B cell (primary cell): ENCODE results near the gene TPRG1L. TPM values are rescaled to one million over a fixed set of nuclear protein-coding genes. Genes with fewer than 3 reads are reported as not detected.
"Not testable (repeated sequence)": the region's sequence is repeated elsewhere in the genome, so short reads cannot be mapped to it uniquely, and the experiment has no call there.

Source experiments
- ATAC-seq: fragments of 200-7000 bp; cut with Tn5 transposase; one replicate; pipeline ENCODE4 v1.10.0; 2021; ENCODE audit warnings: low read depth, mild to moderate bottlenecking, moderate number of reproducible peaks, moderate library complexity
- CTCF ChIA-PET: fragments of 350-600 bp; sonication (Branson Sonifier 250); formaldehyde crosslinking; loops from one replicate; lab custom pipeline; 2021; ENCODE audit warnings: antibody characterized with exemption, inconsistent platforms; lab: Charles Lee
- POLR2A ChIA-PET: fragments of 350-600 bp; sonication (Branson Sonifier 250); formaldehyde crosslinking; loops from one replicate; lab custom pipeline; 2021; ENCODE audit warnings: antibody characterized with exemption; lab: Charles Lee
- DNase-seq: peaks from one replicate; pipeline ENCODE4 v3.0.0; 2013
- H2AFZ ChIP-seq: 2 replicates; pipeline ENCODE4 v1.6.1; 2012; ENCODE audit warnings: mild to moderate bottlenecking, low read depth, low read length; ENCODE audit not compliant: insufficient read depth, poor library complexity, severe bottlenecking
- H3K27ac ChIP-seq, 2 donors: 1 replicate in 1 of 2; 2 replicates in 1 of 2; pipeline ENCODE4 v1.5.1; 2012 to 2013; ENCODE audit warnings: low read length in 2 of 2, mild to moderate bottlenecking in 2 of 2, moderate library complexity in 1 of 2
- H3K27me3 ChIP-seq, 4 experiments: fragments of 200-600 bp in 1 of 4; sonication (generic) in 1 of 4; replicated peaks in 1 of 4; 1 replicate in 2 of 4; 2 replicates in 2 of 4; pipeline versions ENCODE4 v1.6.1 to v1.7.0; 2013 to 2016; ENCODE audit warnings: low read length in 3 of 4, mild to moderate bottlenecking in 2 of 4, mixed read lengths in 1 of 4, moderate library complexity in 1 of 4; ENCODE audit not compliant: insufficient read depth in 4 of 4, control insufficient read depth in 3 of 4; ENCODE audit errors: control extremely low read depth in 1 of 4
- H3K36me3 ChIP-seq, 2 experiments: replicated peaks in 1 of 2; 1 replicate in 1 of 2; 2 replicates in 1 of 2; pipeline versions ENCODE4 v1.6.1 to v1.7.1; 2013; ENCODE audit warnings: low read length in 1 of 2; ENCODE audit not compliant: insufficient read depth in 2 of 2, control insufficient read depth in 1 of 2; ENCODE audit errors: control extremely low read depth in 1 of 2, extremely low read depth in 1 of 2
- H3K4me1 ChIP-seq, 2 donors: fragments of 200-600 bp in 1 of 2; sonication (generic) in 1 of 2; 1 replicate in 1 of 2; 2 replicates in 1 of 2; pipeline versions ENCODE4 v1.5.1 to v1.6.1; 2013 to 2017; ENCODE audit warnings: low read length in 2 of 2; ENCODE audit not compliant: control insufficient read depth in 2 of 2, insufficient read depth in 2 of 2
- H3K4me2 ChIP-seq: replicated peaks from 2 replicates; pipeline ENCODE3; 2012; ENCODE audit warnings: mild to moderate bottlenecking, low read depth, low read length; ENCODE audit not compliant: poor library complexity, severe bottlenecking
- H3K4me3 ChIP-seq, 5 experiments: fragments of 200-600 bp in 1 of 5; sonication (generic) in 1 of 5; 1 replicate in 3 of 5; 2 replicates in 2 of 5; pipeline versions ENCODE4 v1.5.1 to v1.7.0; 2011 to 2016; ENCODE audit warnings: low read length in 4 of 5, mild to moderate bottlenecking in 4 of 5, low read depth in 2 of 5, control low read depth in 1 of 5, moderate library complexity in 1 of 5; ENCODE audit not compliant: insufficient read depth in 1 of 5; ENCODE audit errors: control extremely low read depth in 1 of 5, extremely low read depth in 1 of 5
- H3K79me2 ChIP-seq: fragments of 200-600 bp; sonication (generic); one replicate; pipeline ENCODE4 v1.6.0; 2016; ENCODE audit warnings: low read length; ENCODE audit not compliant: control insufficient read depth, insufficient read depth
- H3K9ac ChIP-seq: fragments of 200-600 bp; sonication (generic); 2 replicates; pipeline ENCODE4 v1.6.1; 2017; ENCODE audit warnings: mild to moderate bottlenecking, low read length, moderate library complexity
- H3K9me3 ChIP-seq, 3 donors: one replicate each; pipeline versions ENCODE4 v1.6.1 to v1.7.1; 2013; ENCODE audit warnings: low read length in 2 of 3; ENCODE audit not compliant: control insufficient read depth in 2 of 3, insufficient read depth in 1 of 3; ENCODE audit errors: control extremely low read depth in 1 of 3
- H4K20me1 ChIP-seq: 2 replicates; pipeline ENCODE4 v1.6.0; 2012; ENCODE audit warnings: mild to moderate bottlenecking, low read length; ENCODE audit not compliant: insufficient read depth, control insufficient read depth, poor library complexity, severe bottlenecking
- H3K27ac Mint-ChIP-seq: one replicate; pipeline ENCODE4 v1.8.0; 2021; ENCODE audit warnings: mixed read lengths
- H3K27me3 Mint-ChIP-seq: one replicate; pipeline ENCODE4 v1.8.0; 2021; ENCODE audit warnings: mixed read lengths
- H3K4me1 Mint-ChIP-seq: one replicate; pipeline ENCODE4 v1.8.0; 2021; ENCODE audit warnings: mixed read lengths
- H3K4me3 Mint-ChIP-seq: one replicate; pipeline ENCODE4 v1.8.0; 2021; ENCODE audit warnings: mixed read lengths
- H3K9me3 Mint-ChIP-seq: one replicate; pipeline ENCODE4 v1.8.0; 2022; ENCODE audit warnings: mixed read lengths; ENCODE audit not compliant: insufficient read depth
- CTCF ChIP-seq: fragments of 200-600 bp; IDR thresholded peaks from one replicate; pipeline ENCODE4 v1.8.0; 2022; ENCODE audit warnings: antibody characterized with exemption, mild to moderate bottlenecking
- EZH2 ChIP-seq: IDR thresholded peaks from 2 replicates; pipeline ENCODE4 v1.6.1; 2012; ENCODE audit warnings: borderline replicate concordance, low read depth, mild to moderate bottlenecking, moderate library complexity, low read length; ENCODE audit not compliant: insufficient read depth, poor library complexity, severe bottlenecking
- WGBS: methylation state at CpG from one replicate; pipeline ENCODE4 v1.1.5; 2013; ENCODE audit warnings: missing lambda C conversion rate; ENCODE audit not compliant: insufficient coverage; 5-methylcytosine and 5-hydroxymethylcytosine counted together
- intact Hi-C: fragments of 100-400 bp; cut with micrococcal nuclease; formaldehyde crosslinking; loops from one replicate; pipeline ENCODE4 v1.10.0; 2022
- polyA plus RNA-seq: library from polyadenylated mRNA; depleted of rRNA; stranded (reverse); fragments of >200 nt; gene quantifications from 2 replicates; pipeline ENCODE4 v1.2.3, GENCODE V29; 2012
- total RNA-seq, 2 donors: library from RNA; stranded (reverse); fragments of 120-200 nt in 1 of 2; gene quantifications; 1 replicate in 1 of 2; 2 replicates in 1 of 2; pipeline versions ENCODE4 v1.2.3 to v1.2.4, GENCODE V29; 2013 to 2022

Gene TPRG1L
- total and polyA plus RNA-seq, 2 donors (not counting 1 experiment from before 2014, with no cell fraction given), result 19.5 to 48.6 TPM

- Mint-ChIP-seq H3K4me3 (no peak overlapping the region), H3K9me3 (no peaks in the 10 kb centered on the region), H3K4me1 (peaks cover 49% of the 10 kb centered on the region), H3K27ac (peak overlapping the region; percentile 20), H3K27me3 (peaks cover 5% of the 10 kb centered on the region)
- CTCF ChIA-PET, result interaction anchor here (0.8 to 4.3 kb wide), 20 partner anchors 9 to 168 kb away, joined by 3 to 69 read pairs (median 9); partner anchors contain the start of gene TP73
- Histone ChIP-seq H3K36me3 (no peaks in the 10 kb centered on the region), H2AFZ (no peak overlapping the region), H3K79me2 (peaks cover 12% of the 10 kb centered on the region), H3K27ac (no peak overlapping the region), H3K9ac (no peak overlapping the region), H3K4me2 (no peak overlapping the region), H4K20me1 (peaks cover 3% of the 10 kb centered on the region), H3K4me3 (no peak overlapping the region), H3K27me3 (peaks cover 0 to 9% (median 0%) of the 10 kb centered on the region in 4 experiments), H3K4me1 (peaks cover 15 to 30% of the 10 kb centered on the region in 2 donors), H3K9me3 (no peaks in the 10 kb centered on the region)
- intact Hi-C loops, result loop anchor here (2.0 to 10.0 kb wide), 4 partner anchors 104 to 1206 kb away; partner anchors contain the start of genes CEP104, DFFB and PEX10
- 91% methylated on average over 7 of the region's 12 CpGs for WGBS
- ATAC-seq, result no peak
- DNase-seq, result no peak
- no peak for TF ChIP-seq CTCF
- TF ChIP-seq EZH2, result no peak
- POLR2A ChIA-PET, result no interaction called here
Observed at GRCh38 chr1:3620708-3621107, 4.1 kb upstream of the TPRG1L start.

GRCh38 chr1:3621151-3621671 lies 3.6 kb upstream of the TPRG1L start:
- H3K4me1 Mint-ChIP-seq, result peaks cover 52% of the 10 kb centered on the region
- peak; percentile 72 for TF ChIP-seq CTCF
- peaks cover 18 to 33% of the 10 kb centered on the region in 2 donors for H3K4me1 ChIP-seq
- H3K79me2 ChIP-seq, result peaks cover 12% of the 10 kb centered on the region
- intact Hi-C loops, result loop anchor here (2.0 to 10.0 kb wide), 4 partner anchors 104 to 1206 kb away; partner anchors contain the start of genes CEP104, DFFB and PEX10
- H3K4me2 ChIP-seq, H4K20me1 ChIP-seq, H3K9me3 Mint-ChIP-seq, H3K9me3 ChIP-seq, H3K27me3 ChIP-seq, H3K9ac ChIP-seq, H3K4me3 ChIP-seq, ATAC-seq, H3K36me3 ChIP-seq, H3K27me3 Mint-ChIP-seq, H3K4me3 Mint-ChIP-seq, H3K27ac ChIP-seq, H3K27ac Mint-ChIP-seq, POLR2A ChIA-PET, H2AFZ ChIP-seq: not testable (repeated sequence)
- CTCF ChIA-PET, result interaction anchor here (1.2 to 4.3 kb wide), 16 partner anchors 8 to 168 kb away, joined by 3 to 69 read pairs (median 16); partner anchors contain the start of gene TP73
- WGBS, result 72% methylated on average over 4 of the region's 15 CpGs
- DNase-seq, result peak; percentile 54

GRCh38 chr1:3622102-3622501 lies 2.7 kb upstream of the TPRG1L start:
- CTCF ChIA-PET, result interaction anchor here (1.2 to 4.3 kb wide), 14 partner anchors 7 to 169 kb away, joined by 3 to 69 read pairs (median 18); no protein-coding TSS in a partner anchor

More at GRCh38 chr1:3622102-3622501, 2.7 kb upstream of the TPRG1L start:
- intact Hi-C loops, result loop anchor here (10.0 kb wide), 3 partner anchors 233 to 1207 kb away; partner anchors contain the start of genes CEP104, DFFB and PEX10
- H3K9ac ChIP-seq, H3K36me3 ChIP-seq, H3K4me2 ChIP-seq, POLR2A ChIA-PET, H3K27ac Mint-ChIP-seq, ATAC-seq, H3K27me3 ChIP-seq, H4K20me1 ChIP-seq, H3K27me3 Mint-ChIP-seq, H2AFZ ChIP-seq, DNase-seq, H3K9me3 Mint-ChIP-seq, H3K4me3 ChIP-seq, H3K9me3 ChIP-seq, H3K27ac ChIP-seq: not testable (repeated sequence)
- Histone ChIP-seq H3K4me1 (peaks cover 18 to 33% of the 10 kb centered on the region in 2 donors), H3K79me2 (peaks cover 12% of the 10 kb centered on the region)
- Mint-ChIP-seq H3K4me1 (peaks cover 53% of the 10 kb centered on the region), H3K4me3 (peak overlapping the region; percentile 93)
- WGBS, result 100% methylated on average over 2 of the region's 9 CpGs
